Measurements from ENCODE around the gene TMEM106C. TPM values are rescaled to one million over a fixed set of nuclear protein-coding genes. Genes with fewer than 3 reads are reported as not detected.

The TMEM106C gene
- total RNA-seq, 1 experiment from 2014 or later, result 48.3 TPM

DNA sequence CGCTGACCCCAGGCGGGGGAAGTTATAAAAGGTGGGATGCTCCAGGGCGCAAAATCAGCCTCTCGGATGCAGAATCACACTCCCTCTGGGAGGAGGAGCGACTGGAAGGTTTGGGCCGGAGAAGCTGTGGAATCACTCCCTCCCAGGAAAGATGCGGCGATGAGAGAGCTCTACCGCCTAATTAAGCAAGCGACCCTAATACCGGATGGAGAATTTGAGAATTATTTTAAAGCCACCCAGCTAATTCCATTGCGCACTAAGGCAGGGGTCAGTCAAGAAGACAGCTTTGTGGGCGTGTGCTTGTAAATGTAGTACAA lies 39.0 kb downstream of the TMEM106C start:
- Mint-ChIP-seq H3K4me1 (peaks cover 67% of the 10 kb centered on the region), H3K27ac (0 out of 2 replicates have a peak overlapping the region, but pooled peaks have one; percentile 49), H3K27me3 (ENCODE audit: low read depth) (peaks cover 100% of the 10 kb centered on the region), H3K9me3 (no peaks in the 10 kb centered on the region), H3K36me3 (no peaks in the 10 kb centered on the region), H3K4me3 (peak overlapping the region; percentile 81)
- ChIA-PET POLR2A (interaction anchor here (1.0 kb wide), 1 partner anchor 31 kb away, joined by 3 read pairs; no protein-coding TSS in a partner anchor), CTCF (interaction anchor here (0.9 to 4.0 kb wide), 8 partner anchors 19 to 205 kb away, joined by 3 to 18 read pairs (median 6); partner anchors contain the start of genes TMEM106C and VDR)
- TF ChIP-seq, protein P1, sequence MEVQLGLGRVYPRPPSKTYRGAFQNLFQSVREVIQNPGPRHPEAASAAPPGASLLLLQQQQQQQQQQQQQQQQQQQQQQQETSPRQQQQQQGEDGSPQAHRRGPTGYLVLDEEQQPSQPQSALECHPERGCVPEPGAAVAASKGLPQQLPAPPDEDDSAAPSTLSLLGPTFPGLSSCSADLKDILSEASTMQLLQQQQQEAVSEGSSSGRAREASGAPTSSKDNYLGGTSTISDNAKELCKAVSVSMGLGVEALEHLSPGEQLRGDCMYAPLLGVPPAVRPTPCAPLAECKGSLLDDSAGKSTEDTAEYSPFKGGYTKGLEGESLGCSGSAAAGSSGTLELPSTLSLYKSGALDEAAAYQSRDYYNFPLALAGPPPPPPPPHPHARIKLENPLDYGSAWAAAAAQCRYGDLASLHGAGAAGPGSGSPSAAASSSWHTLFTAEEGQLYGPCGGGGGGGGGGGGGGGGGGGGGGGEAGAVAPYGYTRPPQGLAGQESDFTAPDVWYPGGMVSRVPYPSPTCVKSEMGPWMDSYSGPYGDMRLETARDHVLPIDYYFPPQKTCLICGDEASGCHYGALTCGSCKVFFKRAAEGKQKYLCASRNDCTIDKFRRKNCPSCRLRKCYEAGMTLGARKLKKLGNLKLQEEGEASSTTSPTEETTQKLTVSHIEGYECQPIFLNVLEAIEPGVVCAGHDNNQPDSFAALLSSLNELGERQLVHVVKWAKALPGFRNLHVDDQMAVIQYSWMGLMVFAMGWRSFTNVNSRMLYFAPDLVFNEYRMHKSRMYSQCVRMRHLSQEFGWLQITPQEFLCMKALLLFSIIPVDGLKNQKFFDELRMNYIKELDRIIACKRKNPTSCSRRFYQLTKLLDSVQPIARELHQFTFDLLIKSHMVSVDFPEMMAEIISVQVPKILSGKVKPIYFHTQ (CRISPR knock-in tag; IDR thresholded peaks at IDR 0.05), result no peak
- DNase-seq (ENCODE audit: low spot score), result no peak
- ATAC-seq, result no peak

DNA sequence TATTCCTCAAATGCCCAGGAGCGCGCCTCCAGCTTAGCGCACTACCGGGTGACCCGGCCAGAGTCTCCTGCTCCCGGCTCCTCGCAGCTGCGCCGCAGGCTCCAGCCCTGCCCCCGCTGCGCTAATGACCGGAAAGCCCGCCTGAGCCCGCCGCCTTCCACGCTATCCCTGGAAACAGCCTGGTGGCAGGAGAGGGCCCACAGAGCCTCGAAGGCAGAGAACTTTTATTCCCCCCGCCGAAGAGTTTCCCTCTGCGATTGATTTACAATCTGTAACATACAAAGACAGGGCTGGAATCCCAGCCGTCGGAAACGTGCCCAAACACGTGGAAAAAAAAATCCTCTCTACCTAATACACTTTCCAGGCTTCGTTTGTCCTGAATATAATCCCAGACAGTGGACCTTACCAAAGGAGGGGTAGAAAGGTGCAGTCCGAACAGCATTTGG lies 39.4 kb downstream of the TMEM106C start:
- Mint-ChIP-seq H3K4me1 (peaks cover 67% of the 10 kb centered on the region), H3K27ac (no peak overlapping the region), H3K27me3 (ENCODE audit: low read depth) (peaks cover 100% of the 10 kb centered on the region), H3K4me3 (peak overlapping the region; percentile 81), H3K9me3 (no peaks in the 10 kb centered on the region), H3K36me3 (no peaks in the 10 kb centered on the region)
- POLR2A ChIA-PET, result interaction anchor here (1.0 kb wide), 1 partner anchor 32 kb away, joined by 3 read pairs; no protein-coding TSS in a partner anchor
- ATAC-seq (no peak), DNase-seq (ENCODE audit: low spot score) (peak; percentile 44)
- CTCF ChIA-PET, result interaction anchor here (0.9 to 4.0 kb wide), 6 partner anchors 20 to 187 kb away, joined by 3 to 18 read pairs (median 6); partner anchors contain the start of genes TMEM106C and VDR
- TF ChIP-seq FOXP1 (CRISPR knock-in tag; IDR thresholded peaks at IDR 0.05; ENCODE audit: borderline replicate concordance) (0 out of 2 replicates have a peak, but pooled peaks have one; percentile 17), ZNF423 (CRISPR knock-in tag; IDR thresholded peaks at IDR 0.05) (peak; percentile 34; the same call in 1 of the 2 replicates), TP53 (CRISPR knock-in tag; IDR thresholded peaks at IDR 0.05) (no peak), ZNF416 (CRISPR knock-in tag; IDR thresholded peaks at IDR 0.05) (no peak)
- TF ChIP-seq, protein P2, sequence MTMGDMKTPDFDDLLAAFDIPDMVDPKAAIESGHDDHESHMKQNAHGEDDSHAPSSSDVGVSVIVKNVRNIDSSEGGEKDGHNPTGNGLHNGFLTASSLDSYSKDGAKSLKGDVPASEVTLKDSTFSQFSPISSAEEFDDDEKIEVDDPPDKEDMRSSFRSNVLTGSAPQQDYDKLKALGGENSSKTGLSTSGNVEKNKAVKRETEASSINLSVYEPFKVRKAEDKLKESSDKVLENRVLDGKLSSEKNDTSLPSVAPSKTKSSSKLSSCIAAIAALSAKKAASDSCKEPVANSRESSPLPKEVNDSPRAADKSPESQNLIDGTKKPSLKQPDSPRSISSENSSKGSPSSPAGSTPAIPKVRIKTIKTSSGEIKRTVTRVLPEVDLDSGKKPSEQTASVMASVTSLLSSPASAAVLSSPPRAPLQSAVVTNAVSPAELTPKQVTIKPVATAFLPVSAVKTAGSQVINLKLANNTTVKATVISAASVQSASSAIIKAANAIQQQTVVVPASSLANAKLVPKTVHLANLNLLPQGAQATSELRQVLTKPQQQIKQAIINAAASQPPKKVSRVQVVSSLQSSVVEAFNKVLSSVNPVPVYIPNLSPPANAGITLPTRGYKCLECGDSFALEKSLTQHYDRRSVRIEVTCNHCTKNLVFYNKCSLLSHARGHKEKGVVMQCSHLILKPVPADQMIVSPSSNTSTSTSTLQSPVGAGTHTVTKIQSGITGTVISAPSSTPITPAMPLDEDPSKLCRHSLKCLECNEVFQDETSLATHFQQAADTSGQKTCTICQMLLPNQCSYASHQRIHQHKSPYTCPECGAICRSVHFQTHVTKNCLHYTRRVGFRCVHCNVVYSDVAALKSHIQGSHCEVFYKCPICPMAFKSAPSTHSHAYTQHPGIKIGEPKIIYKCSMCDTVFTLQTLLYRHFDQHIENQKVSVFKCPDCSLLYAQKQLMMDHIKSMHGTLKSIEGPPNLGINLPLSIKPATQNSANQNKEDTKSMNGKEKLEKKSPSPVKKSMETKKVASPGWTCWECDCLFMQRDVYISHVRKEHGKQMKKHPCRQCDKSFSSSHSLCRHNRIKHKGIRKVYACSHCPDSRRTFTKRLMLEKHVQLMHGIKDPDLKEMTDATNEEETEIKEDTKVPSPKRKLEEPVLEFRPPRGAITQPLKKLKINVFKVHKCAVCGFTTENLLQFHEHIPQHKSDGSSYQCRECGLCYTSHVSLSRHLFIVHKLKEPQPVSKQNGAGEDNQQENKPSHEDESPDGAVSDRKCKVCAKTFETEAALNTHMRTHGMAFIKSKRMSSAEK (CRISPR knock-in tag; IDR thresholded peaks at IDR 0.05; ENCODE audit: borderline replicate concordance), result no peak

DNA sequence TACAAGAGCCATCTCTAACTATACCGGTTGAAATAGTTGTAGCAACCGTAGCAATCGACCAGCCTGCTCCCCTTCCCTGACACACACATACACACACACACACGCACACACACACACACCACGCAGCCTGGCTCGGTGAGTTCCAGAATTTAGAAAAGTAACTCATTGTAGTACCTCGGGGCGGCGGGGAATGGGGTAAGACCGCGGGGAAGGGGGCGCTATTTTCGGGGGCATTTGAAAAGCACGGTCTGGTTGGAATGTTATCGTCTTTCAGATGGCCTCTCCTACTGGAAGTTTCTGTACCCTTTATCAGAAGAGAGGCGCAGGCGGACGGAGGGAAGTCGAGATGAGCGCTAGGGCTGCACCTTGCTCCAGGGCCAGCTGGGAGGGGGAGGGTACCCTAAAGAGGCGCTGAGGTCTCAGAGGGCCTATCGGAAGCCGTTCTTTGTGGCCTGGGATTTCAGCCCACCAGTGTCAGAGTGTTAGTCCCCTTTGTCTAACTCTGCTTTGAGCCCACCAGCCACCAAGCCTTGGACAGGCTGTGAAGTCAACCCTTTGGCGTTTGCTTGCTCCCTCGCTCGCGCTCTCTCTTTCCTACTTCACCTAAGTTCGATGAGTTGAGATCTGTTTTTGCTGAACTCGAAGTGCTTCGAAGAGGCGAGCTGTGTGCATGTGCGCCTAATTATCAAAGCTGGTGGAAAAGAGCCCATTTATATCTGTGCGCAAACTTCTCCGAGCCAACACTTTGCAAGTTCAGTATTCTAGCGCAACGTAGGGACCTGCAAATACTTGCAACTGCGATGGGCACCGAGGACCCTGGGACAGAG lies 40.0 kb downstream of the TMEM106C start:
- ATAC-seq, result no peak
- ChIA-PET CTCF (interaction anchor here (0.6 to 4.0 kb wide), 5 partner anchors 20 to 62 kb away, joined by 3 to 18 read pairs (median 3); partner anchors contain the start of gene TMEM106C), POLR2A (no interaction called here)
- Mint-ChIP-seq H3K9me3 (no peaks in the 10 kb centered on the region), H3K4me3 (peak overlapping the region; percentile 81), H3K4me1 (peaks cover 60% of the 10 kb centered on the region), H3K36me3 (no peaks in the 10 kb centered on the region), H3K27me3 (ENCODE audit: low read depth) (peaks cover 100% of the 10 kb centered on the region), H3K27ac (no peak overlapping the region)
- peak; percentile 45 for DNase-seq (ENCODE audit: low spot score)
- TF ChIP-seq, protein P3, sequence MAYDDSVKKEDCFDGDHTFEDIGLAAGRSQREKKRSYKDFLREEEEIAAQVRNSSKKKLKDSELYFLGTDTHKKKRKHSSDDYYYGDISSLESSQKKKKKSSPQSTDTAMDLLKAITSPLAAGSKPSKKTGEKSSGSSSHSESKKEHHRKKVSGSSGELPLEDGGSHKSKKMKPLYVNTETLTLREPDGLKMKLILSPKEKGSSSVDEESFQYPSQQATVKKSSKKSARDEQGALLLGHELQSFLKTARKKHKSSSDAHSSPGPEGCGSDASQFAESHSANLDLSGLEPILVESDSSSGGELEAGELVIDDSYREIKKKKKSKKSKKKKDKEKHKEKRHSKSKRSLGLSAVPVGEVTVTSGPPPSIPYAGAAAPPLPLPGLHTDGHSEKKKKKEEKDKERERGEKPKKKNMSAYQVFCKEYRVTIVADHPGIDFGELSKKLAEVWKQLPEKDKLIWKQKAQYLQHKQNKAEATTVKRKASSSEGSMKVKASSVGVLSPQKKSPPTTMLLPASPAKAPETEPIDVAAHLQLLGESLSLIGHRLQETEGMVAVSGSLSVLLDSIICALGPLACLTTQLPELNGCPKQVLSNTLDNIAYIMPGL (CRISPR knock-in tag; IDR thresholded peaks at IDR 0.05), result no peak
- TF ChIP-seq JUN (CRISPR knock-in tag; IDR thresholded peaks at IDR 0.05), result no peak
- TF ChIP-seq FOXK1 (CRISPR knock-in tag; IDR thresholded peaks at IDR 0.05), result no peak
- no peak for TF ChIP-seq NFE2L1 (CRISPR knock-in tag; IDR thresholded peaks at IDR 0.05)
- TF ChIP-seq ZNF423 (CRISPR knock-in tag; IDR thresholded peaks at IDR 0.05), result no peak
- TF ChIP-seq ZNF219 (CRISPR knock-in tag; IDR thresholded peaks at IDR 0.05; ENCODE audit: borderline replicate concordance), result no peak
- TF ChIP-seq FOXJ3 (CRISPR knock-in tag; IDR thresholded peaks at IDR 0.05; ENCODE audit: borderline replicate concordance), result no peak
- TF ChIP-seq, protein P4, sequence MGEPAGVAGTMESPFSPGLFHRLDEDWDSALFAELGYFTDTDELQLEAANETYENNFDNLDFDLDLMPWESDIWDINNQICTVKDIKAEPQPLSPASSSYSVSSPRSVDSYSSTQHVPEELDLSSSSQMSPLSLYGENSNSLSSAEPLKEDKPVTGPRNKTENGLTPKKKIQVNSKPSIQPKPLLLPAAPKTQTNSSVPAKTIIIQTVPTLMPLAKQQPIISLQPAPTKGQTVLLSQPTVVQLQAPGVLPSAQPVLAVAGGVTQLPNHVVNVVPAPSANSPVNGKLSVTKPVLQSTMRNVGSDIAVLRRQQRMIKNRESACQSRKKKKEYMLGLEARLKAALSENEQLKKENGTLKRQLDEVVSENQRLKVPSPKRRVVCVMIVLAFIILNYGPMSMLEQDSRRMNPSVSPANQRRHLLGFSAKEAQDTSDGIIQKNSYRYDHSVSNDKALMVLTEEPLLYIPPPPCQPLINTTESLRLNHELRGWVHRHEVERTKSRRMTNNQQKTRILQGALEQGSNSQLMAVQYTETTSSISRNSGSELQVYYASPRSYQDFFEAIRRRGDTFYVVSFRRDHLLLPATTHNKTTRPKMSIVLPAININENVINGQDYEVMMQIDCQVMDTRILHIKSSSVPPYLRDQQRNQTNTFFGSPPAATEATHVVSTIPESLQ (CRISPR knock-in tag; IDR thresholded peaks at IDR 0.05), result no peak
- no peak for TF ChIP-seq NFATC4 (CRISPR knock-in tag; IDR thresholded peaks at IDR 0.05)
- TF ChIP-seq, protein P5, sequence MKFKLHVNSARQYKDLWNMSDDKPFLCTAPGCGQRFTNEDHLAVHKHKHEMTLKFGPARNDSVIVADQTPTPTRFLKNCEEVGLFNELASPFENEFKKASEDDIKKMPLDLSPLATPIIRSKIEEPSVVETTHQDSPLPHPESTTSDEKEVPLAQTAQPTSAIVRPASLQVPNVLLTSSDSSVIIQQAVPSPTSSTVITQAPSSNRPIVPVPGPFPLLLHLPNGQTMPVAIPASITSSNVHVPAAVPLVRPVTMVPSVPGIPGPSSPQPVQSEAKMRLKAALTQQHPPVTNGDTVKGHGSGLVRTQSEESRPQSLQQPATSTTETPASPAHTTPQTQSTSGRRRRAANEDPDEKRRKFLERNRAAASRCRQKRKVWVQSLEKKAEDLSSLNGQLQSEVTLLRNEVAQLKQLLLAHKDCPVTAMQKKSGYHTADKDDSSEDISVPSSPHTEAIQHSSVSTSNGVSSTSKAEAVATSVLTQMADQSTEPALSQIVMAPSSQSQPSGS (CRISPR knock-in tag; IDR thresholded peaks at IDR 0.05; ENCODE audit: borderline replicate concordance, low read depth), result no peak
- TF ChIP-seq CREB1 (CRISPR knock-in tag; IDR thresholded peaks at IDR 0.05), result no peak
- TF ChIP-seq OVOL2 (CRISPR knock-in tag; IDR thresholded peaks at IDR 0.05; ENCODE audit: borderline replicate concordance), result no peak
